K562 (cell line): ENCODE results near the gene COL4A1. TPM values are rescaled to one million over a fixed set of nuclear protein-coding genes. Genes with fewer than 3 reads are reported as not detected.

Source experiments
- ZNF124 ChIP-seq: sonication (generic); formaldehyde crosslinking; IDR thresholded peaks from 2 replicates; pipeline ENCODE4 v1.8.1; 2022; ENCODE audit warnings: missing genetic modification reagents
- microRNA-seq: library from miRNA; unstranded; fragments of <30 nt; microRNA quantifications from one replicate; pipeline ENCODE4, GENCODE V29; 2018; ENCODE audit warnings: borderline microRNAs expressed
- polyA plus RNA-seq, 8 experiments: library from polyadenylated mRNA; depleted of rRNA in 4 of 8; stranded (reverse) in 5 of 8; unstranded in 3 of 8; fragments of >200 nt; fragmentation: Nextera tagmentation in 2 of 8; fragmentation: Illumina TruSeq in 1 of 8; extraction: Ambion mirVana in 2 of 8; extraction: Trizol in 1 of 8; gene quantifications; 2 replicates each; pipeline versions ENCODE4 v1.2.1 to v1.2.3, GENCODE V29; 2011 to 2014; ENCODE audit warnings: inconsistent platforms in 1 of 8, missing spikeins in 1 of 8
- small RNA-seq: library from RNA; depleted of rRNA; stranded (forward); fragments of <200 nt; gene quantifications from one replicate; pipeline ENCODE3, GENCODE V24; 2014
- total RNA-seq, 7 experiments: library from RNA; depleted of rRNA in 6 of 7; stranded (reverse); fragments of >200 nt in 6 of 7; fragmentation: Illumina TruSeq in 2 of 7; extraction: Trizol in 2 of 7; gene quantifications; 2 replicates each; pipeline versions ENCODE4 v1.2.1 to v1.2.3, GENCODE V29; 2011 to 2021; ENCODE audit warnings: low replicate concordance in 1 of 7

COL4A1 gene
- total and polyA plus RNA-seq, 9 of the 15 experiments (the other 6 are each of a cell fraction or from before 2014, with no cell fraction given): 0.35 TPM; not detected in 8

- no peak for TF ChIP-seq ZNF124 (CRISPR knock-in tag)
Observed at GRCh38 chr13:110099922-110100321, 207.0 kb downstream of the COL4A1 start (continued).

Small RNA genes within 50 kb of the gene (microRNA-seq; reads per million reads assigned to microRNA genes)
- gene MIR8073: not detected

Small RNA genes within 50 kb of the gene (small RNA-seq; reads per million reads assigned to genes)
- gene MIR8073: not detected

Other genes with a start within 250 kb of the COL4A1 start
- gene COL4A2, start 127 bp upstream of the COL4A1 start, total RNA-seq (2014; rRNA removed): 11.3 and 20.0 TPM in 2 replicates
- 1.8 TPM in 2 replicates for gene COL4A2, start 127 bp upstream of the COL4A1 start, total RNA-seq (2014; rRNA removed; fragmentation: Illumina TruSeq; extraction: Trizol)
- 10.1 and 11.1 TPM in 2 replicates for gene COL4A2, start 127 bp upstream of the COL4A1 start, total RNA-seq (2015; rRNA removed; fragmentation: Illumina TruSeq; extraction: Trizol)
- gene COL4A2, start 127 bp upstream of the COL4A1 start, total RNA-seq (2021): 12.6 and 12.8 TPM in 2 replicates
- 6.9 and 23.9 TPM in 2 replicates for gene COL4A2, start 127 bp upstream of the COL4A1 start, polyA plus RNA-seq (2011; rRNA removed)
- 7.6 and 8.1 TPM in 2 replicates for gene COL4A2, start 127 bp upstream of the COL4A1 start, polyA plus RNA-seq (2014; fragmentation: Illumina TruSeq; extraction: Trizol)
- under 1 TPM; 0.13 to 0.21 TPM for gene COL4A2, start 127 bp upstream of the COL4A1 start, polyA plus RNA-seq (2014; fragmentation: Nextera tagmentation; extraction: Ambion mirVana)
- gene COL4A2, start 127 bp upstream of the COL4A1 start, polyA plus RNA-seq (2014; rRNA removed): 15.2 and 15.7 TPM in 2 replicates